A549 treated with Hydrocortisone at 1 μM for 4 hours (cell line): ENCODE results near the gene GALNT16. TPM values are rescaled to one million over a fixed set of nuclear protein-coding genes. Genes with fewer than 3 reads are reported as not detected.

Source experiments
- total RNA-seq: library from RNA; stranded (reverse); fragments of 200-300 nt; extraction: Qiagen RNA extraction; gene quantifications from 5 replicates; pipeline ENCODE4 v1.2.3, GENCODE V29; 2022

Gene GALNT16
- 2.2 to 4.1 TPM (median 3.3 TPM) in 5 replicates for total RNA-seq

DNA sequence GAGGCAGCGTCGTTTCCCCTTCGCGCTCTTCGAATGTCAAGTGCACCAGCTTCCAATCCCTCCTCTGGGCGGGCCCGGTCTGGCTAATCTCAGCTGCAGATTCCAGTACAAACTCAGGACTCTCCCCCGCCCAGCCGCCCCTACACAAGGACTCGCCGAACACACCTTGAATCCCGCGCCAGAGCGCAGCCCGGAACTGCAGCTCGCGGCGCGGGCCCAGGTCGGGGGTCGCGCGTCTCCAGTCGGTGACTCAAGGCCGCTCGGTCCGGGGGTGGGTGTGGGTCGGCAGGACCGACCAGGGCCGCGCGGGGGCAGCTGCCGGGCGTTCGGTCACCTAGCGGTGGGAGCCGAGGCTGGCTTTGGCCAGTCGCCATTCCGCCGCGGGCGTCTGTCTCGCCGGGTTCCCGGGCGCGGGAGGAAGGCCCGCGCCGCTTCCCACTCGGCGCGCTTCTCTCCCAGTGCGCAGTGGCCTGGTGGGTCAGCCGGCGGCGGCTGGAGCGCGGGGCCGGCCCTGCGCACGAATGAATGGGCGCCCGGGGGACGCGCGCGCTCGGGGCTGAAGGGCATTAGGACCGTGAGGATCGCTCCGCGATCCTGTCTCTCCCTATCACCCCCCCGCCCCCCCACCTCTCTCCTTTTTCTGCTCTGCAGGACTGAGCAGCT, at the start of gene GALNT16:
TSS of gene GALNT16 (plus strand) at position 632 of the 663 bp plus-strand sequence. CDS start 133 bp downstream, outside the sequence.

DNA sequence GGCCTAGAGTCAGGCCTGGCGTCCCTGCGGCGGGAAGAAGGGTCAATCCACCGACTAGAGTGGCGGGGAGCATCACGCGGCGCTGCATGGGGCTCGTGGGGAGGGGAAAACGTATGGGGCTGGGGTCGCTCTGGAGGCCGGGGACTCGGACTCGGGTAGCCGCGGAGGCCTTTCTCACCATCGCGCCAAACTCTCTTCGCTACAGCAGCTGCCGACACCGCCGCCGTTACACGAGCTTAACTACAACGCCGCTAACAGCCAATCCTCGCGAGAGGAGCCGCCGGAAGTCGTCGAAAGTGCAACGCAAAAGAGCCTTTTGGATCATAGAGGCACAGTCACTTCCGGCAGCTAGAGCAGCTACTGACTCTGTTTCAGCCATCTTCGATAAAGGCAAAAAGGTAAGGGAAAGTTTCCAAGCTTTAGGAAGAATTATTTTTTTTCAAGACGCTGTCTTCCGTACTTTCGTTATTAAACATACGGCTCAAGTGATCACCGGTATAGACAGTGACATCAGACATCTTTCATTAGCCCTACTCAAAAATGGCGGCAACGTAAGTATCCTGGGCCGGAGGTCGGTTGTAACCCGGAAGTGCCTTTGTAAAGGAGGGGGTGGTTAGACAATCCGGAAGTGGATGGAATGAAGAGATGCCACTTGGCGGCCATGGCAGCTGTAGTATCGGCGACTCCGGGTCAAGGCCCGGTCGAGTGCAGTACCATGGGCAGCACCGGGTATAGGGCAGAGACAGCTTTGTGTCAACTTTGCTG, 138.3 kb downstream of the GALNT16 start, which contains the start of the genes ERH and SLC39A9:
TSS of gene ERH (minus strand) at position 247 of the 765 bp plus-strand sequence. CDS start at position 181, 66 bp downstream.
TSS of gene SLC39A9 (plus strand) at position 640 of the 765 bp plus-strand sequence. CDS start 678 bp downstream, outside the sequence.

Other genes with a start within 250 kb of the GALNT16 start
- 14.5 to 20.6 TPM (median 18.8 TPM) in 5 replicates for gene DCAF5, start 107.0 kb upstream of the GALNT16 start, total RNA-seq
- gene EXD2, start 68.7 kb upstream of the GALNT16 start, total RNA-seq = 11.9 to 16.4 TPM (median 12.8 TPM) in 5 replicates
- gene ERH, start 138.1 kb downstream of the GALNT16 start, total RNA-seq = 303 to 347 TPM (median 338 TPM) in 5 replicates
- gene SLC39A9, start 138.5 kb downstream of the GALNT16 start, total RNA-seq = 35.6 to 50.2 TPM (median 40.4 TPM) in 5 replicates
- 0.02 to 0.07 TPM (median 0.03 TPM) in 5 replicates for gene PLEKHD1, start 224.6 kb downstream of the GALNT16 start, total RNA-seq